ENCODE data around the gene SPC24.
"Not testable (repeated sequence)": the region's sequence is repeated elsewhere in the genome, so short reads cannot be mapped to it uniquely, and the experiment has no call there.

SPC24 gene

GRCh38 chr19:11101057-11101456, 54.5 kb downstream of the SPC24 start:
- Histone ChIP-seq H3K27ac (no peak overlapping the region), H3K4me3 (ENCODE audit: low read depth, low read length) (no peak overlapping the region), H3K9me3 (ENCODE audit: severe bottlenecking) (no peaks in the 10 kb centered on the region), H3K36me3 (peaks cover 91% of the 10 kb centered on the region), H3K27me3 (ENCODE audit: insufficient read depth, low read depth, severe bottlenecking) (no peaks in the 10 kb centered on the region)
- TF ChIP-seq, protein P1, sequence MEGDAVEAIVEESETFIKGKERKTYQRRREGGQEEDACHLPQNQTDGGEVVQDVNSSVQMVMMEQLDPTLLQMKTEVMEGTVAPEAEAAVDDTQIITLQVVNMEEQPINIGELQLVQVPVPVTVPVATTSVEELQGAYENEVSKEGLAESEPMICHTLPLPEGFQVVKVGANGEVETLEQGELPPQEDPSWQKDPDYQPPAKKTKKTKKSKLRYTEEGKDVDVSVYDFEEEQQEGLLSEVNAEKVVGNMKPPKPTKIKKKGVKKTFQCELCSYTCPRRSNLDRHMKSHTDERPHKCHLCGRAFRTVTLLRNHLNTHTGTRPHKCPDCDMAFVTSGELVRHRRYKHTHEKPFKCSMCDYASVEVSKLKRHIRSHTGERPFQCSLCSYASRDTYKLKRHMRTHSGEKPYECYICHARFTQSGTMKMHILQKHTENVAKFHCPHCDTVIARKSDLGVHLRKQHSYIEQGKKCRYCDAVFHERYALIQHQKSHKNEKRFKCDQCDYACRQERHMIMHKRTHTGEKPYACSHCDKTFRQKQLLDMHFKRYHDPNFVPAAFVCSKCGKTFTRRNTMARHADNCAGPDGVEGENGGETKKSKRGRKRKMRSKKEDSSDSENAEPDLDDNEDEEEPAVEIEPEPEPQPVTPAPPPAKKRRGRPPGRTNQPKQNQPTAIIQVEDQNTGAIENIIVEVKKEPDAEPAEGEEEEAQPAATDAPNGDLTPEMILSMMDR (IDR thresholded peaks at IDR 0.05; ENCODE audit: low read depth, low read length) = no peak
- no peak for DNase-seq

DNA sequence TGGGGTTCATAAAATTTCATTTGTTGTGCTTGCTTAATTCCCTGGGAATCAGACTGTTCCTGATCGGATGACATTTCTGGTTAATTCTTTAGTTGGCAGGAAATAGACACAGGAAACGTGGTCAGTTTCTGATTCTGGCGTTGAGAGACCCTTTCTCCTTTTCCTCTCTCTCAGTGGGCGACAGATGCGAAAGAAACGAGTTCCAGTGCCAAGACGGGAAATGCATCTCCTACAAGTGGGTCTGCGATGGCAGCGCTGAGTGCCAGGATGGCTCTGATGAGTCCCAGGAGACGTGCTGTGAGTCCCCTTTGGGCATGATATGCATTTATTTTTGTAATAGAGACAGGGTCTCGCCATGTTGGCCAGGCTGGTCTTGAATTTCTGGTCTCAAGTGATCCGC, 55.5 kb downstream of the SPC24 start:
- Histone ChIP-seq H3K4me3 (ENCODE audit: low read depth, low read length) (no peak overlapping the region), H3K9me3 (ENCODE audit: severe bottlenecking) (no peaks in the 10 kb centered on the region), H3K27me3 (ENCODE audit: insufficient read depth, low read depth, severe bottlenecking) (no peaks in the 10 kb centered on the region), H3K36me3 (peaks cover 89% of the 10 kb centered on the region), H3K27ac (no peak overlapping the region)
- no peak for DNase-seq
- TF ChIP-seq, protein P1 (IDR thresholded peaks at IDR 0.05; ENCODE audit: low read depth, low read length) = no peak

- no peak for DNase-seq
- H3K9me3 ChIP-seq (ENCODE audit: severe bottlenecking) = no peaks in the 10 kb centered on the region
- no peak overlapping the region for H3K27ac ChIP-seq
- TF ChIP-seq, protein P1 (IDR thresholded peaks at IDR 0.05; ENCODE audit: low read depth, low read length) = no peak
- no peak overlapping the region for H3K4me3 ChIP-seq (ENCODE audit: low read depth, low read length)
- no peaks in the 10 kb centered on the region for H3K27me3 ChIP-seq (ENCODE audit: insufficient read depth, low read depth, severe bottlenecking)
- H3K36me3 ChIP-seq = peaks cover 89% of the 10 kb centered on the region
These were observed 56.7 kb downstream of the SPC24 start for GRCh38 chr19:11098861-11099260.

DNA sequence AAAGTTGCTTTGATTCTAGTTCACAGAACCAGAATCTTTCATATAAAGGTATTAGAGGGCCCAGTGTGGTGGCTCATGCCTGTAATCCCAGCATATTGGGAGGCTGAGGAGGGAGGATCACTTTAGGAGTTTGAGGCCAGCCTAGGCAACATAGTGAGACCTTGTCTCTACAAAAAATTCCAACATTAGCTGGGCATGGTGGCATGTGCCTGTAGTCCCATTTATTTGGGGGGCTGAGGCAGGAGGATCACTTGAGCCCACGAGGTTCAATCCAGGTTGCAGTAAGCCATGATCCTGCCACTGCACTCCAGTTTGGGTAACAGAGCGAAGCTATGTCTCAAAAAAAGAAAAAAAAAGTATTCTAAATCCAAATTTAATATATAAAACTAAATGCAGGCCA, 57.3 kb downstream of the SPC24 start:
- Histone ChIP-seq H3K36me3 (peaks cover 89% of the 10 kb centered on the region), H3K4me3 (ENCODE audit: low read depth, low read length) (no peak overlapping the region), H3K27ac (no peak overlapping the region), H3K9me3 (ENCODE audit: severe bottlenecking) (no peaks in the 10 kb centered on the region), H3K27me3 (ENCODE audit: insufficient read depth, low read depth, severe bottlenecking) (no peaks in the 10 kb centered on the region)
- no peak for DNase-seq
- TF ChIP-seq, protein P1 (IDR thresholded peaks at IDR 0.05; ENCODE audit: low read depth, low read length) = no peak

DNA sequence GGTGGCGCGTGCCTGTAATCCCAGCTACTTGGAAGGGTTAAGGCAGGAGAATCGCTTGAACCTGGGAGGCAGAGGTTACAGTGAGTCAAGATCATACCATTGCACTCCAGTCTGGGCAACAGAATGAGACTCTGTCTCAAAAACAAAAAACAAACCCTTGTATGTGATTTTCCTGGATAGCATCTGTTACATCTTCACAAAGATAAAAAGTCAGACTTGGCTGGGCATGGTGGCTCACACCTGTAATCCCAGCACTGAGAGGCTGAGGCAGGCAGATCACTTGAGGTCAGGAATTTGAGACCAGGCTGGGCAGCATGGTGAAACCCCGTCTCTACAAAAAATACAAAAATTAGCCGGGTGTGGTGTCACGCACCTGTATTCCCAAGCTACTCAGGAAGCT, 58.2 kb downstream of the SPC24 start:
- not testable (repeated sequence) for H3K4me3 ChIP-seq (ENCODE audit: low read depth, low read length); DNase-seq; H3K9me3 ChIP-seq (ENCODE audit: severe bottlenecking); H3K27me3 ChIP-seq (ENCODE audit: insufficient read depth, low read depth, severe bottlenecking); H3K27ac ChIP-seq
- H3K36me3 ChIP-seq = peaks cover 88% of the 10 kb centered on the region

DNA sequence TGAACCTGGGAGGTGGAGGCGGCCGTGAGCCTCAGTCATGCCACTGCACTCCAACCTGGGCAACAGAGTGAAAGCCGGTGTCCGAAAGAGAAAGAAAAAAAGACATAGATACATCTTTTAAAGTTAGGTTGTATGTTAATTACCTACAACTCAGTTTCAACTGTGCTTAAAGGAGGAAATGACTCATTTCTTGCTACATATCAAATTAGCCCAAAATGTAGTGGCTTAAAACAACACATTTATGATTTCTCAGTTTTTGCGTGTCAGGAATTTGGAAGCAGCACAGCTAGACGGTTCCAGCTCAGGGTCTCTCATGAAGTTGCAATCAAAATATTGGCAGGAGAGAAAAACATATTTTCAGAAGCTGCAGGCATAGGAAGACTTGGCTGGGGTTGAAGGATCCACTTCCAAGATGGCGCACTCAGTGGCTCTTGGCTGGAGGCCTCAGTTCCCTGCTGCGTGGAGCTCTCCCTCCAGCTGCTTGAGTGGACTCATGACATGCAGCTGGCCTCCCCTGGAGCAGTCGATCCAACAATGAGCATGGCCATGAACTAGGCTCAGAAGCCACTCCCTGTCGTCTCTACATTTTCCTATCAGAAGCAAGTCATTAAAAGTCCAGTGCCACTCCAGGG, 59.3 kb downstream of the SPC24 start:
- DNase-seq = no peak
- Histone ChIP-seq H3K27ac (no peak overlapping the region), H3K4me3 (ENCODE audit: low read depth, low read length) (no peak overlapping the region), H3K27me3 (ENCODE audit: insufficient read depth, low read depth, severe bottlenecking) (no peaks in the 10 kb centered on the region), H3K36me3 (peaks cover 89% of the 10 kb centered on the region), H3K9me3 (ENCODE audit: severe bottlenecking) (no peaks in the 10 kb centered on the region)
- TF ChIP-seq, protein P1 (IDR thresholded peaks at IDR 0.05; ENCODE audit: low read depth, low read length) = no peak
